Measurements from ENCODE around the gene MYO7B.

Gene MYO7B

GRCh38 chr2:127572841-127573240 lies 37.4 kb downstream of the MYO7B start:
- no peak for DNase-seq (ENCODE audit: low read depth in 2 of 2)

GRCh38 chr2:127573298-127573697 lies 37.8 kb downstream of the MYO7B start:
- no peak for DNase-seq (ENCODE audit: low read depth in 2 of 2)

- DNase-seq (ENCODE audit: low read depth in 2 of 2): no peak
Observed at GRCh38 chr2:127573771-127574170, 38.3 kb downstream of the MYO7B start.

- DNase-seq (ENCODE audit: low read depth in 2 of 2): no peak
Observed at GRCh38 chr2:127574656-127575055, 39.2 kb downstream of the MYO7B start.

GRCh38 chr2:127575185-127575765 lies 39.8 kb downstream of the MYO7B start:
- DNase-seq (ENCODE audit: low read depth in 2 of 2): no peak

- no peak for DNase-seq (ENCODE audit: low read depth in 2 of 2)
Observed at GRCh38 chr2:127575941-127576432, 40.5 kb downstream of the MYO7B start.

- DNase-seq (ENCODE audit: low read depth in 2 of 2): no peak
Observed at GRCh38 chr2:127576433-127577207, 41.1 kb downstream of the MYO7B start.

GRCh38 chr2:127577208-127577475 lies 41.7 kb downstream of the MYO7B start:
- DNase-seq (ENCODE audit: low read depth in 2 of 2): no peak

- DNase-seq (ENCODE audit: low read depth in 2 of 2): no peak
Observed at GRCh38 chr2:127577503-127577902, 42.0 kb downstream of the MYO7B start.

- no peak for DNase-seq (ENCODE audit: low read depth in 2 of 2)
Observed at GRCh38 chr2:127577973-127578372, 42.5 kb downstream of the MYO7B start.

- DNase-seq (ENCODE audit: low read depth in 2 of 2): no peak
Observed at GRCh38 chr2:127578411-127578810, 42.9 kb downstream of the MYO7B start.

GRCh38 chr2:127579231-127579630 lies 43.7 kb downstream of the MYO7B start:
- no peak for DNase-seq (ENCODE audit: low read depth in 2 of 2)

GRCh38 chr2:127580167-127581049 lies 44.9 kb downstream of the MYO7B start:
- no peak for DNase-seq (ENCODE audit: low read depth in 2 of 2)

- no peak for DNase-seq (ENCODE audit: low read depth in 2 of 2)
Observed at GRCh38 chr2:127581050-127581345, 45.5 kb downstream of the MYO7B start.

GRCh38 chr2:127581516-127582490 lies 46.3 kb downstream of the MYO7B start:
- no peak for DNase-seq (ENCODE audit: low read depth in 2 of 2)

- DNase-seq (ENCODE audit: low read depth in 2 of 2): no peak
Observed at GRCh38 chr2:127582863-127583861, 47.7 kb downstream of the MYO7B start.

GRCh38 chr2:127584047-127584446 lies 48.6 kb downstream of the MYO7B start:
- DNase-seq (ENCODE audit: low read depth in 2 of 2): no peak

GRCh38 chr2:127584516-127585033 lies 49.1 kb downstream of the MYO7B start:
- no peak for DNase-seq (ENCODE audit: low read depth in 2 of 2)

GRCh38 chr2:127585270-127585807 lies 49.9 kb downstream of the MYO7B start:
- no peak for DNase-seq (ENCODE audit: low read depth in 2 of 2)

GRCh38 chr2:127586136-127586535 lies 50.7 kb downstream of the MYO7B start:
- DNase-seq (ENCODE audit: low read depth in 2 of 2): no peak

Measured in stimulated activated CD4-positive, alpha-beta T cell treated with anti-CD3 and anti-CD28 coated beads, Interleukin-1b, Interleukin-23, amount 100 ng/mL, for 4 hours (primary cell).